AG09309 (cell line): ENCODE results near the gene RHCG.

ENCODE experiments used
- DNase-seq: peaks from one replicate; pipeline ENCODE4 v3.0.0-alpha.2; 2010; ENCODE audit warnings: low read depth
- H3K4me3 ChIP-seq: 2 replicates; pipeline ENCODE4 v1.5.1; 2011; ENCODE audit warnings: mild to moderate bottlenecking, low read depth, low read length, moderate library complexity; ENCODE audit not compliant: control insufficient read depth
- CTCF ChIP-seq: IDR thresholded peaks from 2 replicates; pipeline ENCODE4 v1.5.1; 2011; ENCODE audit warnings: mild to moderate bottlenecking, low read depth, low read length, inconsistent platforms; ENCODE audit not compliant: insufficient read depth, control insufficient read depth; ENCODE audit errors: missing control alignments

Gene RHCG

GRCh38 chr15:89450076-89451006 lies 46.0 kb downstream of the RHCG start:
- no peak for DNase-seq
- no peak for TF ChIP-seq CTCF

GRCh38 chr15:89448825-89449224 lies 47.6 kb downstream of the RHCG start:
- TF ChIP-seq CTCF, result no peak
- no peak overlapping the region for H3K4me3 ChIP-seq
- DNase-seq, result no peak

More at GRCh38 chr15:89450076-89451006, 46.0 kb downstream of the RHCG start:
- H3K4me3 ChIP-seq, result no peak overlapping the region

GRCh38 chr15:89447676-89448075 lies 48.7 kb downstream of the RHCG start:
- DNase-seq, result no peak
- TF ChIP-seq CTCF, result no peak
- no peak overlapping the region for H3K4me3 ChIP-seq

GRCh38 chr15:89446255-89446891 lies 50.0 kb downstream of the RHCG start:
- no peak for TF ChIP-seq CTCF
- no peak overlapping the region for H3K4me3 ChIP-seq
- DNase-seq, result no peak

- no peak for TF ChIP-seq CTCF
- no peak for DNase-seq
- H3K4me3 ChIP-seq, result no peak overlapping the region
Observed at GRCh38 chr15:89445518-89445917, 50.9 kb downstream of the RHCG start.

- no peak overlapping the region for H3K4me3 ChIP-seq
- DNase-seq, result no peak
- no peak for TF ChIP-seq CTCF
Observed at GRCh38 chr15:89444241-89445225, 51.9 kb downstream of the RHCG start.
